Measurements from ENCODE around the gene FAM170B. TPM values are rescaled to one million over a fixed set of nuclear protein-coding genes. Genes with fewer than 3 reads are reported as not detected.

Gene FAM170B
- total and polyA plus RNA-seq, 9 of the 15 experiments (the other 6 are each of a cell fraction or from before 2014, with no cell fraction given) = 0.11 to 0.21 TPM; not detected in 7

DNA sequence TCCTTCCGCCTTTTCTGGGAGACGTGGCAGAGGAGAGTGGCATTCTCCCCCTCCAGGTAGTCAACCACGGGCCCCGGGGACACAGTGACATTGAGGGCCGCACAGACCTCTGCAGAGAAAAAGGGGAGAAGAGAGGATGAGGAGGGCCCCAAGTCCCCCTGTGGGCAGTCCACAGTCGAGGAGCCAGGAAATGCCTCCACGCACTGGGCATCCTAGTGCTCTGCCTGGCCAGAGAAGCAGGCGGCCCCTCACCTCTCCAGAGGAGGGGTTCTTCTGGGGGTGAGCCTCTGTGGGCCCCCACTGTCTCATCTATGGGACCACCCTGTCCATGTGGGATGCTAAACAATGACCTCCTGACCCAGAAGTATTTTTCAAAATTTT, 25.9 kb downstream of the FAM170B start (continued):
- TF ChIP-seq TSC22D4 (tag; IDR thresholded peaks at IDR 0.05) = no peak

DNA sequence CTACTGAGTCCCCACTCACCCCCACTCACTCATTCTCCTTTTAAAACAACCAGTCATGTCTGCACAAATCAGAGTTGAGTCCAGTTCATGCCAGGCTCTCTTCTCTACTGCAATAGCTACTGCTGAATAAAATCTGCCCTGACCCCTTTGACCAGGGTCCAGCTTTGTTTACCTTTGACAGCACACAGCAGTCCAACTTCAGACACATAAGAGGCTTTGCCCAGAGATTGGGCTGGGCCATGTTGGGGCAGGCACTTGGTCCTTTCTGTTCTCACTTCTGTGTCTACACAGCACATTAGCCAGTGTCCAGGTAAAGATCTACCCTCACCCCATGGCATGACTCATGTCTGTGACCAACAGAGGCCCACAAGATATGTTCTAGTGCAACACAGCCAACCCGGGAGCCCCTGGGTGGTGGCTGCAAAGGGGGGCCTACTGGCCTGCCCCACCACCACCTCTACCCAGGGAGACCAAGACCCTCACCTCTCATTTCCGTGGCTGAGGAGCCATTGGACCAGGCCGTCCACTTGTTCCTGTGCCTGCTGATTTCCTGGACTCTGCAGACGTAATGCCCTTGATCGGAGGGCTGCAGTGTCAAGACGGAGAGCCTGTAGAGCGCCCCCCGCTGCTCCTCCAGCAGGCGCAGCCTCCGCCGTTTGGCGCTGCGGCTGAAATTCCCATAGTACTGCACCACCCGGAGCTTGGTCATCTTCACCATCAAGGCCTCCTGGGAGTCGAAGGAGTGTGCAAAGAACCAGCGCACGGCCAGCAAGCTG, 26.5 kb downstream of the FAM170B start:
- no peak overlapping the region for H2AFZ ChIP-seq (ENCODE audit: low read depth, low read length)
- ATAC-seq (no peak), FAIRE-seq (no peak), DNase-seq (ENCODE audit: extremely low read depth in 1 of 4, low spot score in 3 of 4) (no peak)
- H4K20me1 ChIP-seq (replicated peaks; ENCODE audit: control insufficient read depth, insufficient read depth, low read length) = no peaks in the 10 kb centered on the region
- peaks cover 3 to 20% of the 10 kb centered on the region in 2 experiments; a peak in 3 of 5 replicates for H3K4me1 ChIP-seq (replicated peaks in 1 of 2; ENCODE audit: control insufficient read depth in 2 of 2, insufficient read depth in 2 of 2, low read length in 2 of 2)
- no peak overlapping the region for H3K4me3 ChIP-seq
- no peak overlapping the region for H3K27ac ChIP-seq (ENCODE audit: extremely low read depth, low read depth, low read length)
- no peaks in the 10 kb centered on the region for H3K27me3 ChIP-seq (ENCODE audit: control insufficient read depth in 2 of 2, insufficient read depth in 2 of 2, low read length in 2 of 2)
- H3K9me1 ChIP-seq (ENCODE audit: control insufficient read depth, insufficient read depth, low read length) = no peaks in the 10 kb centered on the region
- H3K79me2 ChIP-seq (ENCODE audit: control insufficient read depth, insufficient read depth, low read length) = no peaks in the 10 kb centered on the region
- H3K4me2 ChIP-seq (ENCODE audit: insufficient read depth, low read length) = no peak overlapping the region
- in situ Hi-C loops (cut with MboI) (no loop called here), intact Hi-C loops (cut with micrococcal nuclease) (no loop called here)
- H3K9ac ChIP-seq (ENCODE audit: insufficient read depth in 1 of 2, low read depth in 2 of 2, low read length in 2 of 2) = no peak overlapping the region
- ChIA-PET CTCF (ENCODE audit: low intra/inter-chr PET ratio) (interaction anchor here (0.5 kb wide), 1 partner anchor 86 kb away, joined by 3 read pairs; no protein-coding TSS in a partner anchor), POLR2A (interaction anchor here (0.5 kb wide), 1 partner anchor 17 kb away, joined by 3 read pairs; no protein-coding TSS in a partner anchor)
- TF ChIP-seq ZBTB33 (CRISPR knock-in tag; IDR thresholded peaks at IDR 0.05) = peak; percentile 73
- TF ChIP-seq BCOR (IDR thresholded peaks at IDR 0.05) = no peak
- TF ChIP-seq PRPF4 (IDR thresholded peaks at IDR 0.05; ENCODE audit: insufficient read depth, low read depth, low read length, poor library complexity, severe bottlenecking) = no peak
- H3K36me3 ChIP-seq (ENCODE audit: control insufficient read depth, insufficient read depth, low read length) = peaks cover 5% of the 10 kb centered on the region; the same call in 2 of the 3 replicates
- BruUV-seq (replicated peaks) = no TSS peak
- 88% methylated on average over 17 of the region's 17 CpGs for WGBS (ENCODE audit: insufficient coverage, low coverage, missing lambda C conversion rate)
- no peaks in the 10 kb centered on the region for H3K9me3 ChIP-seq (replicated peaks; ENCODE audit: control insufficient read depth, insufficient read depth, low read depth, low read length)

Measured in K562 (cell line).